Cardiac fibroblast (primary cell): Measurements from ENCODE around the gene ANKS1B.

Experiments
- DNase-seq, 2 donors: peaks; one replicate each; pipeline versions ENCODE4 v3.0.0 to v3.0.0-alpha.2; 2010; ENCODE audit warnings: low read depth in 2 of 2
- H3K4me3 ChIP-seq, 2 donors: replicated peaks in 1 of 2; 1 replicate in 1 of 2; 2 replicates in 1 of 2; pipeline ENCODE4 v1.5.1; 2011; ENCODE audit warnings: low read depth in 2 of 2, low read length in 2 of 2, mild to moderate bottlenecking in 2 of 2, moderate library complexity in 1 of 2
- TF ChIP-seq, protein P1 (sequence below): IDR thresholded peaks from one replicate; pipeline ENCODE4 v1.5.1; 2011; ENCODE audit warnings: low read depth, mild to moderate bottlenecking, low read length, inconsistent platforms

The ANKS1B gene

DNA sequence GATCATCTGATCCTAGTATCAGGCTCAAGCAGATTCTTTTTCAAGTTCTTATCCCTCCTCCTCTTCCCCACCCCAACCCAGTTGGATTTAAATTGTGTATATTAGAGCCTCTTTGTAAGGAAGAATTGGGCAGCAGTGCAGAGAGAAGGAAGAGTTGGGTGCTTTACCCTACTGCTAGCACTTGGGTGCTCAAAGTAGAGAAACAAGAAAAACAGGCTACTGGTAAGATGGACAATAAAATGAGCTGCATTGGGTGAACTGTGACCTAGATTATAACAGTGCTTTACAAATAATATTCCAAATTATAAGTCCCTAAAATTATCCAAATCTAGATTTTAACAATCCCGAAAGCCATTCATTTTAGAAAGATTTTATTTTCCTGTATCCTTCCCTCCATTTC, 700.6 kb downstream of the ANKS1B start:
- TF ChIP-seq, protein P1, sequence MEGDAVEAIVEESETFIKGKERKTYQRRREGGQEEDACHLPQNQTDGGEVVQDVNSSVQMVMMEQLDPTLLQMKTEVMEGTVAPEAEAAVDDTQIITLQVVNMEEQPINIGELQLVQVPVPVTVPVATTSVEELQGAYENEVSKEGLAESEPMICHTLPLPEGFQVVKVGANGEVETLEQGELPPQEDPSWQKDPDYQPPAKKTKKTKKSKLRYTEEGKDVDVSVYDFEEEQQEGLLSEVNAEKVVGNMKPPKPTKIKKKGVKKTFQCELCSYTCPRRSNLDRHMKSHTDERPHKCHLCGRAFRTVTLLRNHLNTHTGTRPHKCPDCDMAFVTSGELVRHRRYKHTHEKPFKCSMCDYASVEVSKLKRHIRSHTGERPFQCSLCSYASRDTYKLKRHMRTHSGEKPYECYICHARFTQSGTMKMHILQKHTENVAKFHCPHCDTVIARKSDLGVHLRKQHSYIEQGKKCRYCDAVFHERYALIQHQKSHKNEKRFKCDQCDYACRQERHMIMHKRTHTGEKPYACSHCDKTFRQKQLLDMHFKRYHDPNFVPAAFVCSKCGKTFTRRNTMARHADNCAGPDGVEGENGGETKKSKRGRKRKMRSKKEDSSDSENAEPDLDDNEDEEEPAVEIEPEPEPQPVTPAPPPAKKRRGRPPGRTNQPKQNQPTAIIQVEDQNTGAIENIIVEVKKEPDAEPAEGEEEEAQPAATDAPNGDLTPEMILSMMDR = no peak
- DNase-seq = no peak

DNA sequence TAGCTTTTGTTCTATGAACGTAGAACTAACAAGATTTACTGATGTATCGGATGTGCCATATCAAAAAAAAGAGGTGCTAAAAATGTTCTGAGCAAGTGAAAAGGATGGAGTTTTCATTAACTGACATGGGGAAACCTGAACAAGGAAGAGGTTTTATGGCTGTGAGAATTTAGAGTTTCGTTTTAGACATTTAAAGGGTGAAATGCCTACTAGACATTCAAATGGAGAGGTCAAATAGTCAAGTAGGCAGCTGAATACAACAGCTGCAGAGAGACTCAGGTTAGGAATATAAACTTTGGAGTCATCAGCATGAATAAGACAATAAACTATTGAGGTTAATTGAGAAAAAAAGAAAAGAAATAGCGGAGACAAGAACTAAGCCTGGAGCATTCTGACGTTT, 702.1 kb downstream of the ANKS1B start:
- TF ChIP-seq, protein P1 = no peak
- no peak for DNase-seq
- H3K4me3 ChIP-seq = no peak overlapping the region

More for the DNA sequence above, 700.6 kb downstream of the ANKS1B start:
- H3K4me3 ChIP-seq = no peak overlapping the region

GRCh38 chr12:99282086-99282485, 702.6 kb downstream of the ANKS1B start:
- TF ChIP-seq, protein P1 = no peak
- DNase-seq = no peak
- H3K4me3 ChIP-seq = no peak overlapping the region

GRCh38 chr12:99281277-99281676, 703.5 kb downstream of the ANKS1B start:
- TF ChIP-seq, protein P1 = no peak
- no peak overlapping the region for H3K4me3 ChIP-seq
- peak in 1 of 2 donors; percentile 3 for DNase-seq

- H3K4me3 ChIP-seq = no peak overlapping the region
- TF ChIP-seq, protein P1 = no peak
- DNase-seq = no peak
These were observed 705.8 kb downstream of the ANKS1B start for GRCh38 chr12:99278899-99279298.

- no peak for DNase-seq
- no peak overlapping the region for H3K4me3 ChIP-seq
- TF ChIP-seq, protein P1 = no peak
These were observed 707.0 kb downstream of the ANKS1B start for GRCh38 chr12:99277591-99278379.
